H1 (cell line): ENCODE results near the gene SHQ1. TPM values are rescaled to one million over a fixed set of nuclear protein-coding genes. Genes with fewer than 3 reads are reported as not detected.

ENCODE experiments used
- BRCA1 ChIP-seq: IDR thresholded peaks from 2 replicates; pipeline ENCODE4 v1.6.1; 2012; ENCODE audit warnings: low read depth, low read length, improper control_type of control experiment
- KDM1A ChIP-seq: fragments of 200-600, 300-600 bp; sonication (generic); IDR thresholded peaks from 2 replicates; pipeline ENCODE4 v1.7.1; 2016; ENCODE audit warnings: mild to moderate bottlenecking, low read length, borderline replicate concordance
- POLR2A ChIP-seq, 2 experiments: IDR thresholded peaks; 1 replicate in 1 of 2; 2 replicates in 1 of 2; pipeline ENCODE4 v1.6.1; 2011; ENCODE audit warnings: low read depth in 2 of 2, low read length in 2 of 2, mild to moderate bottlenecking in 2 of 2; ENCODE audit errors: control extremely low read depth in 1 of 2
- RBBP5 ChIP-seq: IDR thresholded peaks from 2 replicates; pipeline ENCODE4 v1.7.1; 2012; ENCODE audit warnings: low read depth, mild to moderate bottlenecking, inconsistent platforms, low read length, moderate library complexity, borderline replicate concordance
- TAF7 ChIP-seq: optimal IDR thresholded peaks from 2 replicates; pipeline ENCODE3; 2011; ENCODE audit warnings: low read depth, mild to moderate bottlenecking, inconsistent platforms, low read length, moderate library complexity, borderline replicate concordance
- polyA plus RNA-seq, 7 experiments: library from polyadenylated mRNA; depleted of rRNA in 3 of 7; stranded (reverse) in 5 of 7; unstranded in 2 of 7; fragments of >200 nt in 5 of 7; fragments of 200-250 nt in 2 of 7; gene quantifications; 1 replicate in 5 of 7; 2 replicates in 1 of 7; 4 replicates in 1 of 7; pipeline versions ENCODE4 v1.2.1 to v1.2.3, GENCODE V29; 2011 to 2013; ENCODE audit warnings: missing spikeins in 2 of 7, mixed read lengths in 2 of 7
- total RNA-seq: library from RNA; stranded (reverse); fragmentation: NEBNext Ultra II Directional; extraction: Animal tissue kit (Norgen Biotek cat#: 25700); gene quantifications from 2 replicates; pipeline ENCODE4 v1.2.1, GENCODE V29; 2021
- TF ChIP-seq, protein P1 (sequence below): fragments of 300-600 bp; sonication (generic); IDR thresholded peaks from 2 replicates; pipeline ENCODE4 v1.7.1; 2012; ENCODE audit warnings: low read length, moderate library complexity, mild to moderate bottlenecking, inconsistent platforms; ENCODE audit not compliant: insufficient replicate concordance

The SHQ1 gene
- total and polyA plus RNA-seq, 2 of the 8 experiments (the other 6 are each of a cell fraction or from before 2014, with no cell fraction given): 10.7 to 34.4 TPM

DNA sequence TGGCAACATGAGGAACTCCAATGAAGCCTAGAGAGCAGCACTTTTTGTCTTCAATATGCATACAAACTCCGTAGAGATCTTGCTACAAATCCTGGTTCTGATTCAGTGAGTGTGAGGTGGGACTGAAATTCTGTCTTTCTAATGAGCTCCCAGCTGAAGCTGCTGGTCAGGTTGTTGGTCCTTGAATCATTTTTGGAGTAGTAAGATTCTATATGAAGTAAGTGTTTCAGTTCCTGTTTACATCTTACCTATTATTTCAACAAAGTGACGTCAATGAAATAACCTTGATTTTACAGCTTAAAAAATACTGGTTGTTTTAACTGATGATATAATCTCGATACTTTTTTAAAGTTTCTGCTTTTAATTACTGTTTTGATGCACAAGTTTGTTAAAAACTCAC is 33.9 kb downstream of the SHQ1 start (continued):
- TF ChIP-seq, protein P1, sequence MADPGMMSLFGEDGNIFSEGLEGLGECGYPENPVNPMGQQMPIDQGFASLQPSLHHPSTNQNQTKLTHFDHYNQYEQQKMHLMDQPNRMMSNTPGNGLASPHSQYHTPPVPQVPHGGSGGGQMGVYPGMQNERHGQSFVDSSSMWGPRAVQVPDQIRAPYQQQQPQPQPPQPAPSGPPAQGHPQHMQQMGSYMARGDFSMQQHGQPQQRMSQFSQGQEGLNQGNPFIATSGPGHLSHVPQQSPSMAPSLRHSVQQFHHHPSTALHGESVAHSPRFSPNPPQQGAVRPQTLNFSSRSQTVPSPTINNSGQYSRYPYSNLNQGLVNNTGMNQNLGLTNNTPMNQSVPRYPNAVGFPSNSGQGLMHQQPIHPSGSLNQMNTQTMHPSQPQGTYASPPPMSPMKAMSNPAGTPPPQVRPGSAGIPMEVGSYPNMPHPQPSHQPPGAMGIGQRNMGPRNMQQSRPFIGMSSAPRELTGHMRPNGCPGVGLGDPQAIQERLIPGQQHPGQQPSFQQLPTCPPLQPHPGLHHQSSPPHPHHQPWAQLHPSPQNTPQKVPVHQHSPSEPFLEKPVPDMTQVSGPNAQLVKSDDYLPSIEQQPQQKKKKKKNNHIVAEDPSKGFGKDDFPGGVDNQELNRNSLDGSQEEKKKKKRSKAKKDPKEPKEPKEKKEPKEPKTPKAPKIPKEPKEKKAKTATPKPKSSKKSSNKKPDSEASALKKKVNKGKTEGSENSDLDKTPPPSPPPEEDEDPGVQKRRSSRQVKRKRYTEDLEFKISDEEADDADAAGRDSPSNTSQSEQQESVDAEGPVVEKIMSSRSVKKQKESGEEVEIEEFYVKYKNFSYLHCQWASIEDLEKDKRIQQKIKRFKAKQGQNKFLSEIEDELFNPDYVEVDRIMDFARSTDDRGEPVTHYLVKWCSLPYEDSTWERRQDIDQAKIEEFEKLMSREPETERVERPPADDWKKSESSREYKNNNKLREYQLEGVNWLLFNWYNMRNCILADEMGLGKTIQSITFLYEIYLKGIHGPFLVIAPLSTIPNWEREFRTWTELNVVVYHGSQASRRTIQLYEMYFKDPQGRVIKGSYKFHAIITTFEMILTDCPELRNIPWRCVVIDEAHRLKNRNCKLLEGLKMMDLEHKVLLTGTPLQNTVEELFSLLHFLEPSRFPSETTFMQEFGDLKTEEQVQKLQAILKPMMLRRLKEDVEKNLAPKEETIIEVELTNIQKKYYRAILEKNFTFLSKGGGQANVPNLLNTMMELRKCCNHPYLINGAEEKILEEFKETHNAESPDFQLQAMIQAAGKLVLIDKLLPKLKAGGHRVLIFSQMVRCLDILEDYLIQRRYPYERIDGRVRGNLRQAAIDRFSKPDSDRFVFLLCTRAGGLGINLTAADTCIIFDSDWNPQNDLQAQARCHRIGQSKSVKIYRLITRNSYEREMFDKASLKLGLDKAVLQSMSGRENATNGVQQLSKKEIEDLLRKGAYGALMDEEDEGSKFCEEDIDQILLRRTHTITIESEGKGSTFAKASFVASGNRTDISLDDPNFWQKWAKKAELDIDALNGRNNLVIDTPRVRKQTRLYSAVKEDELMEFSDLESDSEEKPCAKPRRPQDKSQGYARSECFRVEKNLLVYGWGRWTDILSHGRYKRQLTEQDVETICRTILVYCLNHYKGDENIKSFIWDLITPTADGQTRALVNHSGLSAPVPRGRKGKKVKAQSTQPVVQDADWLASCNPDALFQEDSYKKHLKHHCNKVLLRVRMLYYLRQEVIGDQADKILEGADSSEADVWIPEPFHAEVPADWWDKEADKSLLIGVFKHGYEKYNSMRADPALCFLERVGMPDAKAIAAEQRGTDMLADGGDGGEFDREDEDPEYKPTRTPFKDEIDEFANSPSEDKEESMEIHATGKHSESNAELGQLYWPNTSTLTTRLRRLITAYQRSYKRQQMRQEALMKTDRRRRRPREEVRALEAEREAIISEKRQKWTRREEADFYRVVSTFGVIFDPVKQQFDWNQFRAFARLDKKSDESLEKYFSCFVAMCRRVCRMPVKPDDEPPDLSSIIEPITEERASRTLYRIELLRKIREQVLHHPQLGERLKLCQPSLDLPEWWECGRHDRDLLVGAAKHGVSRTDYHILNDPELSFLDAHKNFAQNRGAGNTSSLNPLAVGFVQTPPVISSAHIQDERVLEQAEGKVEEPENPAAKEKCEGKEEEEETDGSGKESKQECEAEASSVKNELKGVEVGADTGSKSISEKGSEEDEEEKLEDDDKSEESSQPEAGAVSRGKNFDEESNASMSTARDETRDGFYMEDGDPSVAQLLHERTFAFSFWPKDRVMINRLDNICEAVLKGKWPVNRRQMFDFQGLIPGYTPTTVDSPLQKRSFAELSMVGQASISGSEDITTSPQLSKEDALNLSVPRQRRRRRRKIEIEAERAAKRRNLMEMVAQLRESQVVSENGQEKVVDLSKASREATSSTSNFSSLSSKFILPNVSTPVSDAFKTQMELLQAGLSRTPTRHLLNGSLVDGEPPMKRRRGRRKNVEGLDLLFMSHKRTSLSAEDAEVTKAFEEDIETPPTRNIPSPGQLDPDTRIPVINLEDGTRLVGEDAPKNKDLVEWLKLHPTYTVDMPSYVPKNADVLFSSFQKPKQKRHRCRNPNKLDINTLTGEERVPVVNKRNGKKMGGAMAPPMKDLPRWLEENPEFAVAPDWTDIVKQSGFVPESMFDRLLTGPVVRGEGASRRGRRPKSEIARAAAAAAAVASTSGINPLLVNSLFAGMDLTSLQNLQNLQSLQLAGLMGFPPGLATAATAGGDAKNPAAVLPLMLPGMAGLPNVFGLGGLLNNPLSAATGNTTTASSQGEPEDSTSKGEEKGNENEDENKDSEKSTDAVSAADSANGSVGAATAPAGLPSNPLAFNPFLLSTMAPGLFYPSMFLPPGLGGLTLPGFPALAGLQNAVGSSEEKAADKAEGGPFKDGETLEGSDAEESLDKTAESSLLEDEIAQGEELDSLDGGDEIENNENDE: no peak
- TF ChIP-seq POLR2A (IDR thresholded peaks at IDR 0.05; ENCODE audit: control extremely low read depth in 1 of 2, low read depth in 2 of 2, low read length in 2 of 2) (no peak), BRCA1 (no peak), KDM1A (no peak), TAF7 (no peak), RBBP5 (no peak)
